Aorta (tissue), 5 donors: ENCODE results near the gene PDGFD. TPM values are rescaled to one million over a fixed set of nuclear protein-coding genes. Genes with fewer than 3 reads are reported as not detected.

Source experiments
- ATAC-seq: fragments of 200-7000 bp; cut with Tn5 transposase; one replicate; pipeline ENCODE4 v1.9.1; 2022; ENCODE audit warnings: moderate library complexity; ENCODE audit not compliant: low FRiP score
- DNase-seq, 2 donors: peaks; one replicate each; pipeline ENCODE4 v3.0.0-alpha.2; 2020
- H3K27ac ChIP-seq, 2 donors: one replicate each; pipeline ENCODE4 v1.5.1; 2013; ENCODE audit warnings: low read length in 2 of 2, mild to moderate bottlenecking in 2 of 2, moderate library complexity in 2 of 2, control low read depth in 1 of 2, inconsistent platforms in 1 of 2, low read depth in 1 of 2
- H3K27me3 ChIP-seq, 2 donors: one replicate each; pipeline ENCODE4 v1.6.1; 2013; ENCODE audit warnings: control low read depth in 1 of 2, low read length in 1 of 2, mild to moderate bottlenecking in 1 of 2, moderate library complexity in 1 of 2; ENCODE audit not compliant: insufficient read depth in 2 of 2, control insufficient read depth in 1 of 2
- H3K36me3 ChIP-seq, 2 donors: one replicate each; pipeline ENCODE4 v1.6.1; 2013; ENCODE audit warnings: control low read depth in 1 of 2, low read length in 1 of 2, mild to moderate bottlenecking in 1 of 2; ENCODE audit not compliant: insufficient read depth in 2 of 2, control insufficient read depth in 1 of 2
- H3K4me1 ChIP-seq, 2 donors: one replicate each; pipeline ENCODE4 v1.6.1; 2013; ENCODE audit warnings: low read length in 2 of 2, control low read depth in 1 of 2, mild to moderate bottlenecking in 1 of 2, moderate library complexity in 1 of 2; ENCODE audit not compliant: insufficient read depth in 2 of 2, control insufficient read depth in 1 of 2
- H3K4me3 ChIP-seq, 2 donors: one replicate each; pipeline ENCODE4 v1.5.1; 2013; ENCODE audit warnings: low read length in 2 of 2, control low read depth in 1 of 2, mild to moderate bottlenecking in 1 of 2
- H3K9me3 ChIP-seq: one replicate; pipeline ENCODE4 v1.6.1; 2013; ENCODE audit warnings: mild to moderate bottlenecking, low read length; ENCODE audit not compliant: control insufficient read depth
- WGBS, 2 donors: extraction: QIAGEN DNeasy Blood & Tissue Kit; methylation state at CpG; one replicate each; pipeline ENCODE4 v1.1.7; 2013; 5-methylcytosine and 5-hydroxymethylcytosine counted together
- intact Hi-C, 2 donors: fragments of 100-400 bp; cut with DNase I; formaldehyde crosslinking; loops; one replicate each; pipeline versions ENCODE4 v1.14.2 to v1.15.0; 2022
- polyA plus RNA-seq, 2 donors: library from polyadenylated mRNA; stranded (reverse); fragments of 200-250 nt; gene quantifications; one replicate each; pipeline ENCODE4 v1.2.3, GENCODE V29; 2013
- total RNA-seq, 2 donors: library from RNA; stranded (reverse); fragmentation: NEBNext Ultra II Directional; extraction: Animal tissue kit (Norgen Biotek cat#: 25700); gene quantifications; one replicate each; pipeline ENCODE4 v1.2.1, GENCODE V29; 2021
- donor health status: healthy with polysubstance abuse.
- donor health status: Bipolar disorder and iron deficiency.
- donor health status: DM: no; HTN: no; CAD: no.
- donor health status: DM: no; HTN: no; CAD: no.
- donor health status: DM: yes; HTN: yes; CAD: no.

Gene PDGFD
- total and polyA plus RNA-seq, 4 donors = 47.7 to 115 (median 66.5) TPM

GRCh38 chr11:103892603-103893002 lies 271.3 kb downstream of the PDGFD start:
- no peak overlapping the region for H3K4me3 ChIP-seq
- H3K27me3 ChIP-seq = no peaks in the 10 kb centered on the region
- DNase-seq (no peak), ATAC-seq (no peak)
- H3K4me1 ChIP-seq = no peaks in the 10 kb centered on the region
- H3K9me3 ChIP-seq = no peaks in the 10 kb centered on the region
- intact Hi-C loops = no loop called here
- H3K36me3 ChIP-seq = no peaks in the 10 kb centered on the region
- H3K27ac ChIP-seq = no peak overlapping the region
- WGBS, 2 donors = 70 to 75% methylated on average over 5 of the region's 5 CpGs

GRCh38 chr11:103890654-103891053 lies 273.3 kb downstream of the PDGFD start:
- H3K36me3 ChIP-seq = no peaks in the 10 kb centered on the region
- H3K27ac ChIP-seq = no peak overlapping the region
- ATAC-seq = no peak
- H3K27me3 ChIP-seq = no peaks in the 10 kb centered on the region
- no peaks in the 10 kb centered on the region for H3K9me3 ChIP-seq
- no peak overlapping the region for H3K4me3 ChIP-seq
- intact Hi-C loops = no loop called here
- no peaks in the 10 kb centered on the region for H3K4me1 ChIP-seq
- WGBS, 2 donors = 97 to 100% methylated on average over 1 of the region's 1 CpG
- DNase-seq = no peak

GRCh38 chr11:103889679-103890078 lies 274.3 kb downstream of the PDGFD start:
- Histone ChIP-seq H3K4me3 (no peak overlapping the region), H3K27ac (no peak overlapping the region), H3K4me1 (no peaks in the 10 kb centered on the region), H3K9me3 (no peaks in the 10 kb centered on the region), H3K27me3 (no peaks in the 10 kb centered on the region), H3K36me3 (no peaks in the 10 kb centered on the region)
- intact Hi-C loops = no loop called here
- DNase-seq = no peak
- no peak for ATAC-seq

GRCh38 chr11:103888541-103888951 lies 275.4 kb downstream of the PDGFD start:
- no peak for DNase-seq
- H3K4me3 ChIP-seq = no peak overlapping the region
- no peaks in the 10 kb centered on the region for H3K36me3 ChIP-seq
- peaks cover 0 to 3% of the 10 kb centered on the region in 2 donors for H3K4me1 ChIP-seq
- H3K27ac ChIP-seq = no peak overlapping the region
- ATAC-seq = no peak
- no peaks in the 10 kb centered on the region for H3K9me3 ChIP-seq
- intact Hi-C loops = no loop called here
- H3K27me3 ChIP-seq = no peaks in the 10 kb centered on the region

- H3K9me3 ChIP-seq = no peaks in the 10 kb centered on the region
- no peaks in the 10 kb centered on the region for H3K27me3 ChIP-seq
- intact Hi-C loops = no loop called here
- H3K4me1 ChIP-seq = peaks cover 0 to 5% of the 10 kb centered on the region in 2 donors
- DNase-seq = no peak
- no peak overlapping the region for H3K27ac ChIP-seq
- 29% methylated on average over 6 of the region's 6 CpGs for WGBS, 2 donors
- ATAC-seq = no peak
- H3K4me3 ChIP-seq = no peak overlapping the region
- no peaks in the 10 kb centered on the region for H3K36me3 ChIP-seq
Measured at GRCh38 chr11:103887001-103887658, 276.8 kb downstream of the PDGFD start.

- Histone ChIP-seq H3K27ac (no peak overlapping the region), H3K27me3 (no peaks in the 10 kb centered on the region), H3K4me3 (no peak overlapping the region), H3K9me3 (no peaks in the 10 kb centered on the region), H3K4me1 (peaks cover 3 to 7% of the 10 kb centered on the region in 2 donors), H3K36me3 (no peaks in the 10 kb centered on the region)
- WGBS, 2 donors = 87 to 90% methylated on average over 1 of the region's 1 CpG
- ATAC-seq (no peak), DNase-seq (no peak)
- intact Hi-C loops = no loop called here
Measured at GRCh38 chr11:103883856-103884255, 280.1 kb downstream of the PDGFD start.

GRCh38 chr11:103883291-103883690 lies 280.7 kb downstream of the PDGFD start:
- no peak overlapping the region for H3K4me3 ChIP-seq
- no peak for DNase-seq
- no peak for ATAC-seq
- WGBS, 2 donors = 98% methylated on average over 2 of the region's 2 CpGs
- H3K4me1 ChIP-seq = peaks cover 3 to 7% of the 10 kb centered on the region in 2 donors
- H3K36me3 ChIP-seq = no peaks in the 10 kb centered on the region
- no peak overlapping the region for H3K27ac ChIP-seq
- no peaks in the 10 kb centered on the region for H3K9me3 ChIP-seq
- intact Hi-C loops = no loop called here
- H3K27me3 ChIP-seq = no peaks in the 10 kb centered on the region

GRCh38 chr11:103881584-103881983 lies 282.4 kb downstream of the PDGFD start:
- ATAC-seq (no peak), DNase-seq (no peak)
- no peaks in the 10 kb centered on the region for H3K36me3 ChIP-seq
- no peak overlapping the region for H3K27ac ChIP-seq
- no peaks in the 10 kb centered on the region for H3K9me3 ChIP-seq
- no peaks in the 10 kb centered on the region for H3K27me3 ChIP-seq
- 9 to 16% methylated on average over 1 of the region's 1 CpG for WGBS, 2 donors
- intact Hi-C loops = no loop called here
- no peak overlapping the region for H3K4me3 ChIP-seq
- H3K4me1 ChIP-seq = peaks cover 3 to 7% of the 10 kb centered on the region in 2 donors

GRCh38 chr11:103880968-103881367 lies 283.0 kb downstream of the PDGFD start:
- Histone ChIP-seq H3K27me3 (no peaks in the 10 kb centered on the region), H3K36me3 (no peaks in the 10 kb centered on the region), H3K9me3 (no peaks in the 10 kb centered on the region), H3K4me3 (no peak overlapping the region), H3K4me1 (peaks cover 3 to 7% of the 10 kb centered on the region in 2 donors), H3K27ac (peak overlapping the region in 1 of 2 donors; percentile 21)
- intact Hi-C loops = no loop called here
- WGBS, 2 donors = 87 to 88% methylated on average over 4 of the region's 4 CpGs
- no peak for DNase-seq
- ATAC-seq = no peak
